Mucosa of stomach (tissue), 1 donor: Measurements from ENCODE around the gene THSD7B.

ENCODE experiments used
- H3K27me3 ChIP-seq: one replicate; pipeline ENCODE4 v1.7.0; 2013; ENCODE audit warnings: mild to moderate bottlenecking, low read length; ENCODE audit not compliant: control insufficient read depth, insufficient read depth
- H3K36me3 ChIP-seq: one replicate; pipeline ENCODE4 v1.7.0; 2013; ENCODE audit warnings: low read length; ENCODE audit not compliant: control insufficient read depth, insufficient read depth
- H3K4me1 ChIP-seq: one replicate; pipeline ENCODE4 v1.7.0; 2013; ENCODE audit warnings: mild to moderate bottlenecking, low read length; ENCODE audit not compliant: control insufficient read depth, insufficient read depth
- H3K4me3 ChIP-seq: one replicate; pipeline ENCODE4 v1.7.0; 2013; ENCODE audit warnings: low read length
- H3K9ac ChIP-seq: one replicate; pipeline ENCODE4 v1.7.0; 2013; ENCODE audit warnings: mild to moderate bottlenecking, low read length, moderate library complexity
- H3K9me3 ChIP-seq: one replicate; pipeline ENCODE4 v1.7.0; 2013; ENCODE audit warnings: mild to moderate bottlenecking, low read length, moderate library complexity; ENCODE audit not compliant: control insufficient read depth
- donor health status: Pancreatic carcinoma.

The THSD7B gene

GRCh38 chr2:137383391-137383790 is 618.0 kb downstream of the THSD7B start:
- H3K9ac ChIP-seq, result no peak overlapping the region
- no peaks in the 10 kb centered on the region for H3K27me3 ChIP-seq
- no peaks in the 10 kb centered on the region for H3K36me3 ChIP-seq
- H3K9me3 ChIP-seq, result no peaks in the 10 kb centered on the region
- H3K4me3 ChIP-seq, result no peak overlapping the region
- H3K4me1 ChIP-seq, result no peaks in the 10 kb centered on the region

- H3K4me1 ChIP-seq, result no peaks in the 10 kb centered on the region
- H3K4me3 ChIP-seq, result no peak overlapping the region
- no peaks in the 10 kb centered on the region for H3K9me3 ChIP-seq
- H3K36me3 ChIP-seq, result no peaks in the 10 kb centered on the region
- no peaks in the 10 kb centered on the region for H3K27me3 ChIP-seq
- no peak overlapping the region for H3K9ac ChIP-seq
Measured at GRCh38 chr2:137387044-137387443, 621.7 kb downstream of the THSD7B start.

GRCh38 chr2:137405496-137405895 is 640.2 kb downstream of the THSD7B start:
- H3K36me3 ChIP-seq, result no peaks in the 10 kb centered on the region
- no peak overlapping the region for H3K9ac ChIP-seq
- no peak overlapping the region for H3K4me3 ChIP-seq
- H3K27me3 ChIP-seq, result no peaks in the 10 kb centered on the region
- no peaks in the 10 kb centered on the region for H3K9me3 ChIP-seq
- no peaks in the 10 kb centered on the region for H3K4me1 ChIP-seq

- Histone ChIP-seq H3K36me3 (no peaks in the 10 kb centered on the region), H3K9me3 (no peaks in the 10 kb centered on the region), H3K4me3 (no peak overlapping the region), H3K9ac (no peak overlapping the region), H3K27me3 (no peaks in the 10 kb centered on the region), H3K4me1 (no peaks in the 10 kb centered on the region)
Measured at GRCh38 chr2:137411585-137411984, 646.2 kb downstream of the THSD7B start.

GRCh38 chr2:137420744-137421143 is 655.4 kb downstream of the THSD7B start:
- Histone ChIP-seq H3K9me3 (no peaks in the 10 kb centered on the region), H3K27me3 (no peaks in the 10 kb centered on the region), H3K9ac (no peak overlapping the region), H3K4me3 (no peak overlapping the region), H3K36me3 (no peaks in the 10 kb centered on the region), H3K4me1 (no peaks in the 10 kb centered on the region)

- Histone ChIP-seq H3K4me3 (no peak overlapping the region), H3K27me3 (no peaks in the 10 kb centered on the region), H3K36me3 (no peaks in the 10 kb centered on the region), H3K4me1 (no peaks in the 10 kb centered on the region), H3K9ac (no peak overlapping the region), H3K9me3 (no peaks in the 10 kb centered on the region)
Measured at GRCh38 chr2:137435162-137435561, 669.8 kb downstream of the THSD7B start.

GRCh38 chr2:137437386-137437785 is 672.0 kb downstream of the THSD7B start:
- H3K9me3 ChIP-seq, result no peaks in the 10 kb centered on the region
- H3K36me3 ChIP-seq, result no peaks in the 10 kb centered on the region
- no peaks in the 10 kb centered on the region for H3K27me3 ChIP-seq
- no peak overlapping the region for H3K4me3 ChIP-seq
- H3K9ac ChIP-seq, result no peak overlapping the region
- H3K4me1 ChIP-seq, result no peaks in the 10 kb centered on the region

GRCh38 chr2:137444970-137445369 is 679.6 kb downstream of the THSD7B start:
- no peaks in the 10 kb centered on the region for H3K4me1 ChIP-seq
- no peaks in the 10 kb centered on the region for H3K27me3 ChIP-seq
- H3K9me3 ChIP-seq, result no peaks in the 10 kb centered on the region
- no peaks in the 10 kb centered on the region for H3K36me3 ChIP-seq
- no peak overlapping the region for H3K9ac ChIP-seq
- no peak overlapping the region for H3K4me3 ChIP-seq

- H3K4me3 ChIP-seq, result no peak overlapping the region
- H3K27me3 ChIP-seq, result no peaks in the 10 kb centered on the region
- no peaks in the 10 kb centered on the region for H3K4me1 ChIP-seq
- H3K36me3 ChIP-seq, result no peaks in the 10 kb centered on the region
- no peak overlapping the region for H3K9ac ChIP-seq
- H3K9me3 ChIP-seq, result no peaks in the 10 kb centered on the region
Measured at GRCh38 chr2:137449454-137449853, 684.1 kb downstream of the THSD7B start.

GRCh38 chr2:137454886-137455285 is 689.5 kb downstream of the THSD7B start:
- H3K9ac ChIP-seq, result no peak overlapping the region

GRCh38 chr2:137467246-137467862 is 702.0 kb downstream of the THSD7B start:
- Histone ChIP-seq H3K4me3 (no peak overlapping the region), H3K27me3 (no peaks in the 10 kb centered on the region), H3K36me3 (no peaks in the 10 kb centered on the region), H3K9ac (no peak overlapping the region), H3K4me1 (no peaks in the 10 kb centered on the region), H3K9me3 (no peaks in the 10 kb centered on the region)

More at GRCh38 chr2:137454886-137455285, 689.5 kb downstream of the THSD7B start:
- Histone ChIP-seq H3K9me3 (no peaks in the 10 kb centered on the region), H3K4me1 (no peaks in the 10 kb centered on the region), H3K36me3 (no peaks in the 10 kb centered on the region), H3K27me3 (no peaks in the 10 kb centered on the region), H3K4me3 (no peak overlapping the region)

GRCh38 chr2:137493261-137493660 is 727.9 kb downstream of the THSD7B start:
- H3K4me3 ChIP-seq, result no peak overlapping the region
- no peak overlapping the region for H3K9ac ChIP-seq
- no peaks in the 10 kb centered on the region for H3K36me3 ChIP-seq
- no peaks in the 10 kb centered on the region for H3K27me3 ChIP-seq
- H3K9me3 ChIP-seq, result no peaks in the 10 kb centered on the region
- no peaks in the 10 kb centered on the region for H3K4me1 ChIP-seq

GRCh38 chr2:137500599-137500998 is 735.3 kb downstream of the THSD7B start:
- Histone ChIP-seq H3K27me3 (no peaks in the 10 kb centered on the region), H3K36me3 (no peaks in the 10 kb centered on the region), H3K9me3 (no peaks in the 10 kb centered on the region), H3K4me1 (no peaks in the 10 kb centered on the region), H3K9ac (no peak overlapping the region), H3K4me3 (no peak overlapping the region)
